ENCODE results near the gene ADGRA1.
"Not testable (repeated sequence)": the region's sequence is repeated elsewhere in the genome, so short reads cannot be mapped to it uniquely, and the experiment has no call there.

The ADGRA1 gene

GRCh38 chr10:133132473-133133291 lies 45.0 kb downstream of the ADGRA1 start:
- Histone ChIP-seq H3K9ac (ENCODE audit: low read depth, low read length) (no peak overlapping the region), H3K4me1 (ENCODE audit: insufficient read depth, low read length) (no peaks in the 10 kb centered on the region), H3K9me3 (ENCODE audit: insufficient read depth, low read depth, low read length) (no peaks in the 10 kb centered on the region), H3K4me3 (ENCODE audit: low read length) (no peak overlapping the region), H3K27ac (ENCODE audit: low read depth, low read length) (no peak overlapping the region), H3K27me3 (ENCODE audit: insufficient read depth, low read length) (no peaks in the 10 kb centered on the region), H3K36me3 (ENCODE audit: insufficient read depth, low read length) (no peaks in the 10 kb centered on the region)
- WGBS: 93% methylated on average over 26 of the region's 26 CpGs

DNA sequence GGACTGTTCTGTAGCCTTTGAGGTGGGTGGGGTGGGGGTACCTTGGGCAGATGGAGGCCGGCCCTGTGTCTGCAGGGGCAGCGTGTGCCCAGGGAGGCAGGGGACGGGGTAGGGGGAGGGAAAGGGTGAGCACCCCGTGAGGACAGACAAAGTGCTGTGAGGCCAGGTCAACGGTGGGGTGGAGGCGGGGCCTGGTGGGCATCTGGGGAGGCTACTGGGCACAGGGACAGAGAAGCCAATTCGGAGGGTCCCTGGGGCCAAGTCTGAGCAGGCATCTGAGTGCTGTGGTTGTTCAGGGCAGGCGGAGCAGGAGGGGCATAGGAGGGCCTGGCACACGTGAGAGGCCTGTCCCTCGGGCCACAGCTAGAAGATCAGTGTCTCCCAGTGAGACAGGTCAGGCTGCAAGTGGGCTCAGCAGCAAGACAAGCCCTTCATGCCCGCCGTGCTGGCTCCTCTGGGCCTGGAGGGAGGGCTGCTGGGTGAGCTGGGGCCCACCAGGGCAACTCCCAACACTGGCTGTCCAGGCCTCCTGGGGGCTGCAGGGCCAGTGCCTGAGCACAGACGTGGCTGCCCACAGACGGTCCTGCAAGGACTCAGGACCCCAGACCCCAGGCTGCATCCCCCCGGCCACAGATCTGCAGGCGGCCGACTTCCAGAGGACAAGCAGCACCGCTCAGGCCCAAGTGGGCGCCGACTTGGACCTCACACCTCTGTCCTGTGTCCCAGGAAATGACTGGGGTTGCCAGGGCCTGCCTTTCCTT lies 45.9 kb downstream of the ADGRA1 start:
- Histone ChIP-seq H3K9me3 (ENCODE audit: insufficient read depth, low read depth, low read length) (no peaks in the 10 kb centered on the region), H3K27ac (ENCODE audit: low read depth, low read length) (no peak overlapping the region), H3K27me3 (ENCODE audit: insufficient read depth, low read length) (no peaks in the 10 kb centered on the region), H3K4me1 (ENCODE audit: insufficient read depth, low read length) (no peaks in the 10 kb centered on the region), H3K36me3 (ENCODE audit: insufficient read depth, low read length) (no peaks in the 10 kb centered on the region), H3K9ac (ENCODE audit: low read depth, low read length) (no peak overlapping the region), H3K4me3 (ENCODE audit: low read length) (no peak overlapping the region)
- WGBS: 91% methylated on average over 20 of the region's 20 CpGs

DNA sequence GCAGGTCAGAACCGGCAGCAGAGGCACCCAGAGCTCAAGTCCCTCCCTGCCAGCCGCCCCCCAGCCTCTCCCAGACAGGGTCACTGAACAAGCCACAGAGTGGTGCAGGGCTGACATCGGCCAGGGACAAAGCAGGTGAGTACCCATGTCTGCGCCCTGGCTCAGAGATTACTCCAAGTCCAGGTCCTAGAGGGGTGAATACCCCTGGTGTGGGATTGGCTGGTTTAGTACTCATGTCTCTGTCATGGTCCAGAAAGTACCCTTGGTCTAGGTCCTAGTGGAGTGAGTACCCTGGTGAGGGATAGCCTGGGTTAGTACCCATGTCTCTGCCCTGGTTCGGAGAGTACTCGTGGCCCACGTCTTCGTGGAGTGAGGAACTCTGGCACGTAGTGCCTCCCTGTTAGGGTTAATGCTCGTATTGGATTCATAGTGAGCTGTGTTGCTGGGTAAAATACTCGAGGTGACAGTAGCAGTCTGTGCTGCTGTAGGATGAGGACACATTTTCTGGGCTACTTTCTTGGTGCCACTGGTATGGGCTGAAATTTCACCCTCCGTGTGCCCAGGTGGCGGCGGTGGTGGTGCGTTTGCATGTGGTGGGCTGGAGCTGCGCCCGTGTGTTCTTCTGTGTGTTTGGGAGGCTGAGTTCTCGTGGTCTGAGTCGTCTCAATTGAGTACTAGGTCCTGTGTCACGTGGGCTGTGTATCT lies 46.8 kb downstream of the ADGRA1 start:
- H3K4me3 ChIP-seq (ENCODE audit: low read length): no peak overlapping the region
- H3K4me1 ChIP-seq (ENCODE audit: insufficient read depth, low read length): no peaks in the 10 kb centered on the region
- no peaks in the 10 kb centered on the region for H3K36me3 ChIP-seq (ENCODE audit: insufficient read depth, low read length)
- no peak overlapping the region for H3K27ac ChIP-seq (ENCODE audit: low read depth, low read length)
- H3K27me3 ChIP-seq (ENCODE audit: insufficient read depth, low read length): no peaks in the 10 kb centered on the region
- no peaks in the 10 kb centered on the region for H3K9me3 ChIP-seq (ENCODE audit: insufficient read depth, low read depth, low read length)
- H3K9ac ChIP-seq (ENCODE audit: low read depth, low read length): no peak overlapping the region
- WGBS: 90% methylated on average over 20 of the region's 20 CpGs

DNA sequence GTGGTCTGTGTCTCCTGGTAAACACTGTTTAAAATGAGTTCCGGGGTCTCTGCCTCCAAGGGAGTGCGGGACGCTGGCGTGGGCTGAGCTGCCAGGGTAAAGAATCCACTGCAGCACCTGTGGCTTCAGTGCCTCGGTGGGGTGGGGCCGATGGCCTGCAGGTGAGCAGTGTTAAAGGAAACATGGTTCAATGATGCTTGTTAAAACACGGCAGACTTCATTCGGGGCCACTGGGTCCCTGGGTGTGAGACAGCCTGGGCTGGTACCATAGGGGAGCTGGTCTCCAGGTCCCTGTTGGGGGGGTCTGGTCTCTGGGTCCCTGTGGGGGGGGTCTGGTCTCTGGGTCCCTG lies 47.4 kb downstream of the ADGRA1 start:
- no peaks in the 10 kb centered on the region for H3K9me3 ChIP-seq (ENCODE audit: insufficient read depth, low read depth, low read length)
- H3K27ac ChIP-seq (ENCODE audit: low read depth, low read length): no peak overlapping the region
- no peaks in the 10 kb centered on the region for H3K27me3 ChIP-seq (ENCODE audit: insufficient read depth, low read length)
- H3K4me1 ChIP-seq (ENCODE audit: insufficient read depth, low read length): no peaks in the 10 kb centered on the region
- 86% methylated on average over 8 of the region's 8 CpGs for WGBS
- H3K36me3 ChIP-seq (ENCODE audit: insufficient read depth, low read length): no peaks in the 10 kb centered on the region
- H3K4me3 ChIP-seq (ENCODE audit: low read length): no peak overlapping the region
- H3K9ac ChIP-seq (ENCODE audit: low read depth, low read length): no peak overlapping the region

GRCh38 chr10:133137486-133138145 lies 49.9 kb downstream of the ADGRA1 start:
- H3K36me3 ChIP-seq (ENCODE audit: insufficient read depth, low read length); H3K9me3 ChIP-seq (ENCODE audit: insufficient read depth, low read depth, low read length); H3K27ac ChIP-seq (ENCODE audit: low read depth, low read length); H3K4me1 ChIP-seq (ENCODE audit: insufficient read depth, low read length); H3K9ac ChIP-seq (ENCODE audit: low read depth, low read length); H3K4me3 ChIP-seq (ENCODE audit: low read length); H3K27me3 ChIP-seq (ENCODE audit: insufficient read depth, low read length): not testable (repeated sequence)
- 100% methylated on average over 5 of the region's 12 CpGs for WGBS

GRCh38 chr10:133139551-133140065 lies 51.9 kb downstream of the ADGRA1 start:
- H3K4me3 ChIP-seq (ENCODE audit: low read length): no peak overlapping the region
- H3K9ac ChIP-seq (ENCODE audit: low read depth, low read length): no peak overlapping the region
- peaks cover 6% of the 10 kb centered on the region; the same call in 1 of the 2 replicates for H3K4me1 ChIP-seq (ENCODE audit: insufficient read depth, low read length)
- WGBS: 62% methylated on average over 17 of the region's 17 CpGs
- no peaks in the 10 kb centered on the region for H3K36me3 ChIP-seq (ENCODE audit: insufficient read depth, low read length)
- no peak overlapping the region for H3K27ac ChIP-seq (ENCODE audit: low read depth, low read length)
- H3K9me3 ChIP-seq (ENCODE audit: insufficient read depth, low read depth, low read length): no peaks in the 10 kb centered on the region
- no peaks in the 10 kb centered on the region for H3K27me3 ChIP-seq (ENCODE audit: insufficient read depth, low read length)

- Histone ChIP-seq H3K27me3 (ENCODE audit: insufficient read depth, low read length) (no peaks in the 10 kb centered on the region), H3K9me3 (ENCODE audit: insufficient read depth, low read depth, low read length) (no peaks in the 10 kb centered on the region), H3K27ac (ENCODE audit: low read depth, low read length) (no peak overlapping the region), H3K4me3 (ENCODE audit: low read length) (no peak overlapping the region), H3K4me1 (ENCODE audit: insufficient read depth, low read length) (peaks cover 10% of the 10 kb centered on the region; the same call in 1 of the 2 replicates), H3K36me3 (ENCODE audit: insufficient read depth, low read length) (no peaks in the 10 kb centered on the region), H3K9ac (ENCODE audit: low read depth, low read length) (no peak overlapping the region)
- WGBS: 90% methylated on average over 26 of the region's 26 CpGs
Measured at GRCh38 chr10:133140417-133141143, 52.9 kb downstream of the ADGRA1 start.

DNA sequence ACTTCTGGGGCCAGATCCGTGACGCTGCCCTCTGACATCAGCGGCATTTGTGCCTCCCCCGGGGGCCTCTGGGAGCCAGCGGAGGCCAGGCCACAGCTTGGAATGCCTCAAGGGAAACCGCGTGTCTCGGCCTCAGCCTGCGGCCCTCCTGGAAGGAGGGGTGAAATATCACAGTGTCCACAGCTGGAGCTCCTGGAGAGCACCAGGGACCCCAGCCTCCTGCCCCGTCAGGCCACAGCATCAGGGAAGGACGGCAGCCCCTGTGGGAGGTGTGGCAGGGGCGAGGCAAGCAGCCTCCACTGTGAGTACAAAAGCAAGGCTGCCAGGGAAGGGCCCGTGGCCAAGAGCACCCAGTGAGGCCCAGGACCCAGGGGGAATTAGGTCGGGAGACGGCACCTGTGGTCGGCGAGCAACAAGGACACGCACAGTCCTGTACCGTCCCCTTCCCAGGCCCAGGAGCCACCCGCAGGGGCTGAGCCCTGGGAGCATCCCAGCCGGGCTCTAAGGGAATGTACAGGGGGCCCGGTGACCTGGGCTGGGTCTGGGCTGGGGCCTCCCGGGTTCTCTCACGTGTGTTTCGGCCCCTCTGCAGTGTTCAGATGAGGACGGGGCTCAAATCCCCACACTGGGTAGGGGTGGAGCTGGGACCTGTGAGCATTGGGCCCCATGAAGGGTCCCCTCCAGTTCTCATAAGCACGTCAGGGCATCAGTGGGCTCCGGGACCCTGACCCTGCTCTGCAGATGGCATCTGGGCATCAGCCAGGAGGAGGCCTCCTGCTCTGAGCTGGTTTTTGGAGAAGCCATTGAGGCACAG lies 53.6 kb downstream of the ADGRA1 start:
- 91% methylated on average over 28 of the region's 28 CpGs for WGBS
- Histone ChIP-seq H3K4me1 (ENCODE audit: insufficient read depth, low read length) (peaks cover 15% of the 10 kb centered on the region; the same call in 1 of the 2 replicates), H3K27me3 (ENCODE audit: insufficient read depth, low read length) (no peaks in the 10 kb centered on the region), H3K9me3 (ENCODE audit: insufficient read depth, low read depth, low read length) (no peaks in the 10 kb centered on the region), H3K27ac (ENCODE audit: low read depth, low read length) (no peak overlapping the region), H3K36me3 (ENCODE audit: insufficient read depth, low read length) (no peaks in the 10 kb centered on the region), H3K4me3 (ENCODE audit: low read length) (no peak overlapping the region), H3K9ac (ENCODE audit: low read depth, low read length) (no peak overlapping the region)

GRCh38 chr10:133141958-133142340 lies 54.2 kb downstream of the ADGRA1 start:
- Histone ChIP-seq H3K36me3 (ENCODE audit: insufficient read depth, low read length) (no peaks in the 10 kb centered on the region), H3K9ac (ENCODE audit: low read depth, low read length) (no peak overlapping the region), H3K4me3 (ENCODE audit: low read length) (no peak overlapping the region), H3K27ac (ENCODE audit: low read depth, low read length) (no peak overlapping the region), H3K27me3 (ENCODE audit: insufficient read depth, low read length) (no peaks in the 10 kb centered on the region), H3K9me3 (ENCODE audit: insufficient read depth, low read depth, low read length) (no peaks in the 10 kb centered on the region), H3K4me1 (ENCODE audit: insufficient read depth, low read length) (peaks cover 21% of the 10 kb centered on the region; the same call in 1 of the 2 replicates)
- WGBS: 91% methylated on average over 27 of the region's 27 CpGs

All from HUES64 (cell line).